T-helper 2 cell (primary cell): Measurements from ENCODE around the gene RAB39B.
A peak's percentile ranks its signal among the peaks of the same experiment; 100 is the strongest.
"Not testable (repeated sequence)": the region's sequence is repeated elsewhere in the genome, so short reads cannot be mapped to it uniquely, and the experiment has no call there.

ENCODE experiments used
- DNase-seq, 5 experiments: peaks; one replicate each; pipeline versions ENCODE4 v3.0.0 to v3.0.0-alpha.2; 2012 to 2022
- total RNA-seq, 2 donors: gene quantifications; one replicate each; lab custom pipeline; 2026; lab: John Stamatoyannopoulos, UW

RAB39B gene, protein sequence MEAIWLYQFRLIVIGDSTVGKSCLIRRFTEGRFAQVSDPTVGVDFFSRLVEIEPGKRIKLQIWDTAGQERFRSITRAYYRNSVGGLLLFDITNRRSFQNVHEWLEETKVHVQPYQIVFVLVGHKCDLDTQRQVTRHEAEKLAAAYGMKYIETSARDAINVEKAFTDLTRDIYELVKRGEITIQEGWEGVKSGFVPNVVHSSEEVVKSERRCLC
- total RNA-seq, result 12.8 to 16.8 reads per million in 2 donors

DNA sequence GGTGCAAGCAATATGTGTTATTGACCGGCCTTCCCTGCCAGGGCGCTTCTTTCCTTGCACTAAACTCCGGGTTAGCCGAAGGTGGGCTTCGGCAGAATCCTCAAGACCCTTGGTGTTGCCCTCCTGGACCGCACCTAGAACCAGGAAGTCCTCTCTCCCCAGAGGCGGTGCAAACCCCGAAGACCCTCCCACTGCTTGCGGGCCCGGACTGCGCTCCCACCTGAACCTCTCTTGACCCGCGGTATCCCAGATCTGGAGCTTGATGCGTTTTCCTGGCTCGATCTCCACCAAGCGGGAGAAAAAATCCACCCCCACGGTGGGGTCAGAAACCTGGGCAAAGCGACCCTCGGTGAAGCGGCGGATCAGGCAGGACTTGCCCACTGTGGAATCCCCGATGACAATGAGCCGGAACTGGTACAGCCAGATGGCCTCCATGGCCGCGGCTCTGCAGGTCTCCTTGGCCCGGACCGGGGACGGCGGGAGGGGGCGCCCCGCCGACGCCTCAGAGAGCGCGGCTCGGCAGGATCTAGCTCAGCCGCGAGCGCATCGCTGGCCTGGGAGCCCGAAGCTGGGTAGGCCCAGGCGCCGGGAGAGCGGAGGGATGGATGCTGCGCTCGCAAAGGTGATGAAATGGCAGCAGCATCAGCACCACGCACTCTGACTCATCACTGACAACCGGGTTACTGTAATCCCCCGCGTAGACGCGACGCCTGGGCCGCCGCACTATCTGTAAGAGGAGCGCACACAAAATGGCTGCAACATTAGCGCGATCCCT lies at the start of gene RAB39B:
Gene RAB39B (minus strand): TSS at position 638 of the 775 bp plus-strand sequence. CDS start 203 bp downstream, at position 435.
- peak; percentile 21 to 88 (median 58) for DNase-seq

DNA sequence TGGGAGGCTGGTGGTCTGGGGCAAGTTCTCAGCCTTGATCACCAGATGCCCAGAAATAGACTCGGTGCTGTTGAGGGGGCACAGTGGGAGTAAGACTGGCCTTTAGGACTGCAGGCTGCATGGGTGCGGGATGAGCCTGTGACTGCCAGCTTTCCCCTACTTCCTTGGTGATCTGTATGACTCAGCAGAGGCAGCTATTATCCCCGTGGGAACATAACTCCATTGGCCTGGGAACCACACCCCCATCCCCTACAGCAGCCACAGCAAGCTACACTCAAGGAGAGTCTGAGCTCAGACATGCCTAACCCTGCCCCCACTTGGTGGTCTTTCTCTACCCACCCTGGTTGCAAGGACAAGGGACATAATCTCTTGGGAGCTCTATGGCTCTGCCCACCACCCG lies 49.5 kb upstream of the RAB39B start:
- DNase-seq, result no peak

DNA sequence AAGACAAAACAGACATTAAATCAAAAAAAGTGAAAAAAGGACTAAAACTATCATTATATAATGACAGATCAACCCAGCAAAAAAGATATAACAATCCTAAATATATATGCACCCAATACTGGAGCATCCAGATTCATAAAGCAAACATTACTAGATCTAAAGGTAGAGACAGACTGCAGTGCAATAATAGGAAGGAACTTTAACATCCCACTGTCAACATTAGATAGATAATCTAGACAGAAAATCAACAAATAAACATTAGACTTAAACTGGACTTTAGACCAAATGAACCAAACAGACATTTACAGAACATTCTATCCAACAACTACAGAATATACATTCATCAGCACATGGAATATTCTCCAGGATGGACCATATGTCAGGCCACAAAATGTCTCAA lies 29.5 kb upstream of the RAB39B start:
- no peak for DNase-seq

DNA sequence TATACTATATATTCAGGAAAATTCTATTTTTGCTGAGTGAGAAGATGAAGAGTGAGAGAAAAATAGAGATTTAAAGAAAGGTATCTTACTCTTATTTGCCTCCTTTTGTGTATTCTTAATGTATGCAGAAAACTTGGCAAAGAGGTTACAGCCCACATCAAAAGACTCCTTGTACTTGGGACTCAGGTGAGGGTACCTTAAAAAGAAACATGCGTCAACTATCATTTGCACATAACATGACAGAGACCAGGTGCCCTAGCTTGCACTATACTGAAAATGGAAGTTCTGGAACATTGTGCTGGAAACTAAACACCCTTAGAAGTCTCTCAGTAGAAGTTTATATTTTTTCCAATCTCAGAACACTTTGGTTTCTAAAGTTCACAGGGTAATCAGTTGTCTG lies 15.6 kb upstream of the RAB39B start:
- DNase-seq, result no peak

DNA sequence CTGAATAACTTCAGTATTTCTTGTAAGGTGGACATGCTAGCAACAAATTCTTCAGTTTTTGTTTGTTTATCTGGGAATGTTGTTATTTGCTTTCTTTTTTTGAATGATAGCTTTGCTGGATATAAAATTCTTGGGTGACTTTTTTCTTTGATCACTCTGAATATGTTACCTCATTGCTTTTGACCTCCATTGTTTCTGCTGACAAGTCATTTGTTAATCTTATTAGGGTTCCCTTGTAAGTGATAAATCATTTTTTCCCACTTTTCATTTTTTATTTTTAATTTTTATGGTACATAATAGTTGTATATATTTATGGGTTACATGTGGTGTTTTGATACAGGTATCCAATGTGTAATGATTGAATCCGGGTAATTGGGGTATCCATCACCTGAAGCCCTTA lies 6.7 kb upstream of the RAB39B start:
- DNase-seq, result no peak

DNA sequence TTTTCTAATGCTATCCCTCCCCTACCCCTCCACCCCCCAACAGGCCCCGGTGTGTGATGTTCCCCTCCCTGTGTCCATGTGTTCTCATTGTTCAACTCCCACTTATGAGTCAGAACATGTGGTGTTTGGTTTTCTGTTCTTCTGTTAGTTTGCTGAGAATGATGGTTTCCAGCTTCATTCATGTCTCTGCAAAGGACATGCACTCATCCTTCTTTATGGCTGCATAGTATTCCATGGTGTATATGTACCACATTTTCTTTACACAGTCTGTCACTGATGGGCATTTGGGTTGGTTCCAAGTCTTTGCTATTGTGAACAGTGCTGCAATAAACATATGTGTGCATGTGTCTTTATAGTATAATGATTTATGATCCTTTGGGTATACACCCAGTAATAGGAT lies 3.7 kb upstream of the RAB39B start:
- DNase-seq, result not testable (repeated sequence)

DNA sequence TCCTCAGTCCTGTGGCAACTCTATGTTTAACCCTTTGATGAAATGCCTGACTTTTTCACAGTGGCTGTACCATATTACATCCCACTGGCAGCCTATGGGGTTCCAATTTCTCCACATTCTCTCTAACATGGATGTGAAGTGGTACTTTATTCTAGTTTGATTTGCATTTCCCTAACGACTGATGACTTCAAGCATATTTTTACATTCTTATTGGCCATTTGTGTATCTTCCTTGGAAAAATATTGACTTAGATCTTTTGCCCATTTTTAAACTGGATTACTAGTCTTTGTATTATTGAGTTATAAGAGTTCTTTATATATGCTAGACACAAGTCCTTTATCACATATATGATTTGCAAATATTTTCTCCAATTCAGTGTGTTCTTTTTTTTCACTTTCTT lies 2.1 kb upstream of the RAB39B start:
- no peak for DNase-seq

DNA sequence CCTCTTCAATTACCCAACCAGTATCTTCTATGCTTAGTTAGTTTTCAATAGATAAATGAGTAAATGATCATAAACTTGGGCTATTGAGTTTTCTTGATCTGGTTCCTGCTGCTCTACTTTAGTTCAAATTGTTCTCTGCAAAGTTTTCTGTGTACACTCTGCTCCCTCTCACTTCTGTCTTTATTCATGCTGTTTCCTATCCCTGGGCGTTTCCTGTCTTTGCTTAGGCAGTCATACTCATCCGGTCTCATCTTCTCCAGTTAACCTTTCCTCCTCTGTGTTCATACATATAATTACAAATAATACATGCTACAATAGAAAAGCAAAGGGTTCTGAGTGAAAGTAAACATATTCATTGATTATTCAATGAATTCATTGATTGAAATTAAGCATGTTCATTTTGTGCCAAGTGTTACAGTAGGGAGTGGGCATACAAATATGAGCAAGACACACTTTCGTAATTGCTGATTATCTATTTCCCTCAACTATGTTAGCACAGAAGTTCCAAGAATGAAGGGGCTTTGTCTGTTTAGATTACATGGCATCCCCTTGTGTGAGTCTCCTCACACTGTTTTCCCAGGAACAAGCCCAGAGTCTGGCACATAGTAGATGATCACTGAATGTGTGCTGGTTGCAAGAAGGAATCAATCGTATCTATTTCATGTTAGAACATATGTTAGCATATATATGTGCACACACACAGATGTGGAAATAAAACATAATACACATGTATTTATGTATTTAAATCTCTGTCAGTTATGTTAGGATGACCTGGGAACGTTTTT lies 1.1 kb downstream of the RAB39B start:
- peak in 1 of 5 experiments; percentile 37 for DNase-seq

DNA sequence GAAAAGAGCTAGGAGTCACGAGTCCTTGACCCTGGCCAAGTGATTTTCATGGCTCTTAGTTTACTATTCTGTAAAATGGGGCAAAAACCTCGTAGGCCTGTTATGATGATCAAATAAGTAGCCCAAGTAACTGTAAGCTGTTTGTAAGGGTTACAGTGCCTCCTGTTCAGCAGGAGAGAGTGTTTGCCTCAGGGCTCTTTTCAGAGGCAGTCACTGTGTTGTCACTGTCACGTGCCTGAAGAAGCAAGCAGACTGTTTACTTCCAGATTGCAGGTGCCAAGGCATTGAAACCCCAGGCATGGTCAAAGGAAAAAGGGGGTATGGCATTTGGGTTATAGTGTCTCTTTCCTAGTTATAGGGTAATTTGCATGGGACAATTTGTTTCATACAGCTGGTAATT lies 4.5 kb downstream of the RAB39B start:
- no peak for DNase-seq

DNA sequence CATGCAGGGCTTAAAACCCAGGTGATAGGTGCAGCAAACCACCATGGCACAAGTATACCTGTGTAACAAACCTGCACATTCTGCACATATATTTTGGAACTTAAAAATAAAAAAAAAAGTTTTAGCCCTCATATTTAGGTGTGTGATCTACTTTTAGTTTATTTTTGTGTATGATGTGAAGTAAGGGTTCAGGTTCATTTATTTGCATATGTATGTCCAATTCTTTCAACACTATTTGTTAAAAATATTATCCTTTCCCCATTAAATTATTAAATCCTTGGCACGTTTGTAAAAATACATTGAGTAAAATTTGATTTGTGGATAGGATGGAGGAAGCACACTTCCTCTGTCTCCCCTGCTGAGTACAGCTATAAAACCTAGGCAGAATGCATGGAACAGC lies 12.9 kb downstream of the RAB39B start:
- no peak for DNase-seq

DNA sequence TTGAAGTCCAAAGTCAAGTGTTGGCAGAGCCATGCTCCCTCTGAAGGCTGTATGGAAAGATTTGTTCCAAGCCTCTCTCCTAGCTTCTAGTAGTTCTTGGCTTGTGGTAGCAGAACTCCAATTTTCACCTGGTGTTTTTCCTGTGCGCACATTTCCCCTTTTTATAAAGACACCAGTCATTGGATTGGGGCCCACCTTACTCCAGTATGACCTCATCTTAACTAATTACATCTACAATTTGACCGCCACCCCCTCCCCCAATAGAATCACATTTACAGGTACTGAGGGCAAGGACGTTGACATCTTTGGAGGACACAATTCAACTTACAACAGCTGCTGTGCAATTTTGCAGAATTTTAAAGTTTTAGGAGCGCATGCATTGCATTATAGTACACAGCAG lies 16.8 kb downstream of the RAB39B start:
- DNase-seq, result no peak

DNA sequence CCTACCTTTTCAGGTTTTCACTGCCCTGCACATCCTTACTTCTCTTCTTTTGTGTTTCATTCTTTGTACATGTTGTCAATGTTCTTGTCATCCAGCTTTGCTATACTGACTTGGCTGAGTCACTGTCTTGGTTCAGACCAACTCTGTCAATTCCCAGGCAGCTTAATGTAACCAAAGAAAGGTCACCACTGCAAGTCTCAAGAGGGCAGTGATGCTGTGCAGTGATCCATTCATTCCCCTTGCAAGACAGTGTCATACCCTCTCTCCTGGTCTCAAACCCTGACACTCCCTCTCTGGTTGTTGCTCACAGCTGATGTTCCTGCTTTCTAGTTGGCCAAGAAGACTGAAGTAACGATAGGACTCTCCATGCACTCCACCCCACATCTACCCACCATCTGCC lies 17.5 kb downstream of the RAB39B start:
- DNase-seq, result no peak

DNA sequence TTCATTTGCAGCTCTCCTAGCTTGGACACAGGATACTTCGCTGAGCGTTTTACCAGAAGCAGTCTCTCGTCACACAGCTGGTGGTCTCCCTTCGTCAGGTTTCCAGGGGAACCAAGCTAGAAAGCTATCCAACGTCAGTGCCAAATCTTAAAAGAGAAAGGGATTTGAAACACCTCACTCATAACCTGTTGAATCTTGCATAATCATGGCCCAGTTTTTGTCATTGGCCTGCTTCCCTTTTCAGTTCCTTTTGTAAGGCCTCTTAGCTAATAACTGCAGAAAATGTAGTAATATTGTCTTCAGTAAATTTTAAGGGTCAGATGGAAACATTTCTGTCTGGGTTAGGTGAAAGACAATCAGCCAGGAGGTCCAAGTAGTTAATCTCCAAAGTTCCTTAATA lies 22.0 kb downstream of the RAB39B start:
- no peak for DNase-seq

DNA sequence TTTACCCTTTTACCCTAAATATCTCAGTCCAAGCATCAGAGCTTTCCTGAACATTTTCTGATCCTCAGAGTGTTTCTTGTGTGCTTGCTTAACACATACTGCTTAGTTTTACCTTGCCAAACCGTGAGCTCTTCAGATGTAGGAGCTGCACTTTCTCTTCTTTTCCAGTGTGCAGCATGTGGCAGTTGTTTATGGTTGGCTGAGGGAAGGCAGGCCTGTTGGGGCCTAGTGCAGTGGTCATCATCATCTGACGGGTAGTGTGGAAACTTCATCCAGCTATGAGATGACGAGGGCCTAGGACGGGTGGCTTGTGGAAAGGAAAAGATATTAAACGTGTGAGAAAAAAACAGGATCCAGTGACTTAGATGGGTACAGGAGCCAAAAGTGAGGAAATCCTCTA lies 26.6 kb downstream of the RAB39B start:
- no peak for DNase-seq

DNA sequence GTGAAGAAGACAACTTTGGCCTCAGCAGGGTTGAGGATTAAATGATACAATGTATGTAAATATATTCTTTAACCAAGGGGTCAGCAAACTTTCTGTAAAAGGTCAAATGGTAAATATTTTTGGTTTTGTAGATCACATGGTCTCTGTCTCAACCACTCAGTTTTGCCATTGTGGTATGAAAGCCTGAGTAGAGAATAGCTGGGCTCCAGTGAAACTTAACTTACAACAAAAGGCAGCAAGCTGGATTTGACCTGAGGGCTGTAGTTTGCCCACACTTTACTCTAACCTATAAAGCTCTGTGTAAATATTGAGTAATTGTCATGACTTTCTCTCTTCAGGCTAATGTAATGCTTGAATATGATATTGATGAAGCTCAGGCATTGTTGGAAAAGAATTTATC lies 28.4 kb downstream of the RAB39B start:
- DNase-seq, result no peak

DNA sequence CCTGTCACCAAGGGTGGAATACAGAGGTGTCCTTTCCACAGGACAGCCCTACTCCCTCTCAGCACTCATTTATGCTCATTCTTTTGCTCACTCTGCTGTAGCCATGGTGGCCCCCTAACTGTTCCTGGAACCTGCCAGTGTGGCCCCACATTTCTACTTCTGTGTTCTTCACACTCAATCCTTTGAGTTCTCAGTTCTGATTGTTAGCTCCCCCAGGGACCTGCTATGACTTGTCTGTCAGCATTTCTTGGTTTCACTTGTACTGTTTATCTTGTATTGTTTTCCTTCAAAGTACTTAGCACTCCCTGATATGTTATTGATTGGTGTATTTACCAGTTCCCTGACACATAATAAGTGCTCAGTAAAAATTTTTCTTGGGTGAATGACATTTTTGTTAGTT lies 33.1 kb downstream of the RAB39B start:
- peak in 1 of 5 experiments; percentile 6 for DNase-seq

DNA sequence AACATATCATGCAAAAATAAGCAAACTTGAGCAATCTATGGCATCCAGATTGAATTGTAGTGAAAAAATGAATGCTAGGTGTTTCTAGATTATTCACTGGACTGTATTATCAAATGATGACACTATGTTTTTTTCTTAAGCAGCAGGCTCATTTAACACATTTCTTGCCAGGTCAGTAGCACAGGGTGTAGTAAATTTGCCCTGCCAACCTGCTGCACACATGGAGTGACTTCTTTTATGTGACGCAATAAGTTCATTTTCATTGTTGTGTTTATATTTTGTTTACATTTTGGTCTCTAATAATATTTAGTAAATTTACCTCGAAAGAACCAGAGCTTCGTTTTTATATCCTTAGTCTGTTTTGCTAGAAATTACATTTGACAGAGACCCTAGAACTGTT lies 38.5 kb downstream of the RAB39B start:
- no peak for DNase-seq

DNA sequence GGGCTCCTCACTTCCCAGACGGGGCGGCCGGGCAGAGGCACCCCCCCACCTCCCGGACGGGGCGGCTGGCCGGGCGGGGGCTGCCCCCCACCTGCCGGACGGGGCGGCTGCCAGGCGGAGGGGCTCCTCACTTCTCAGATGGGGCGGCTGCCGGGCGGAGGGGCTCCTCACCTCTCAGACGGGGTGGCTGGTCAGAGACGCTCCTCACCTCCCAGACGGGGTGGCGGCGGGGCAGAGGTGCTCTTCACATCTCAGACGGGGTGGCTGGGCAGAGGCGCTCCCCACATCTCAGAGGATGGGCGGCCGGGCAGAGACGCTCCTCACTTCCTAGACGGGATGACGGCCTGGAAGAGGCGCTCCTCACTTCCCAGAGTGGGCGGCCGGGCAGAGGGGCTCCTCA lies 40.5 kb downstream of the RAB39B start:
- not testable (repeated sequence) for DNase-seq

DNA sequence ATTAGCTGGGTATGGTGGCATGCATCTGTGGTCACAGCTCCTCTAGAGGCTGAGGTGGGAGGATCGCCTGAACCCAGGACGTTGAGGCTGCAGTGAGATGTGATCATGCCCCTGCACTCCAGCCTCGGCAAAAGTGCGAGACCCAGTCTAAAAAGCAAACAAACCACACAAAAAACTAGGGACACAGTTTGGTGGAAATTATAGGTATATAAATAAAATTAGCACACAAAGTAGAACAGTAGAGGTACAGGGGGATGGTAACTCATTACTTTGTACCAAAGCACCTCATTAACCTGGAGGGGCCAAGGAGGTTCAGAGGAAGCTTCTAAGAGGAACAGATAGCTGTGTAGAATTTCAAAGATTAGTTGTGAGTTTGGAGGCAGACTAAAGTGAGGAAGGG lies 42.9 kb downstream of the RAB39B start:
- DNase-seq, result no peak

DNA sequence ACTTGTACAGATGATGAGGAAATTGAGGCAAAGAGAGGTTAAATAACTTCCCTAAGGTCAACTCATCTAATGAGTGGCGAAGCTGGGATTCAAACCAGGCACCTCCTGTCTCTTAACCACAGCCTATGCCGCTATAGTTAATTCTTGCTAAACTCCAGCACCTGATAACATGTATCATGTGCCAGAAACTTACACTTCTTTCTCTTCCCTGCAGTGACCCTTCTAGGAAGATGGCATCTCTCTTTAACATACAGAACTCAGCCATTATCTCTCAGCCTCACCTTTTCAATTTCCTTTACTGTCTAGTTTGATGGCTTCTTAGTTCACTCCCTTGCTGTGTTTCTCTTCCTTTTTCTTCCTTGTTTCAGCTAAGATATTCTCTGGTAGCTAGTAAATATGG lies 45.5 kb downstream of the RAB39B start:
- DNase-seq, result no peak

DNA sequence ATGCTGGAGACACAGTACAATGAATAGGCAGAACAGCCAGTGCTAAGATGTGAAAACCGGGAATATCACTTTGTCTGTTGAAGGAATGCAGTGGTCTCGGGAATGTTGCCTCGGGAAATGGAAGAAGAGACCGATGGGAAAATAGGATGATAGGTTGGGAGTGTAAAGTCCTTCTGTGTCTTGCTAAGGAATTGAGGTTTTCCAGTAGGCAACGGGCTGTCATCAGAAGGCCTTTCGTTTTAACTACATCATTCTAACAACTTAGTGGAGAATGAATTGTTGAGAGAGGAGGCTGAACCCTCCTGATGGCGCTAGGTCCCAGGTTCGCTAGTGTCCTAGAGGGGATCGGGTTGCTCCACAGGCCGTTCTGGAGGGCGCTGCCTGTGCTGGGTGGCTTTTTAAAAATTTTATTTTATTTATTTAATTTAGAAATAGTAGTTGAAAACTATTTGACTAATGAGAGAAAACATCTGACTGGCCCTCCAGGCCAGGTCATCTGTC lies 47.3 kb downstream of the RAB39B start:
- DNase-seq, result peak in 1 of 5 experiments; percentile 7

DNA sequence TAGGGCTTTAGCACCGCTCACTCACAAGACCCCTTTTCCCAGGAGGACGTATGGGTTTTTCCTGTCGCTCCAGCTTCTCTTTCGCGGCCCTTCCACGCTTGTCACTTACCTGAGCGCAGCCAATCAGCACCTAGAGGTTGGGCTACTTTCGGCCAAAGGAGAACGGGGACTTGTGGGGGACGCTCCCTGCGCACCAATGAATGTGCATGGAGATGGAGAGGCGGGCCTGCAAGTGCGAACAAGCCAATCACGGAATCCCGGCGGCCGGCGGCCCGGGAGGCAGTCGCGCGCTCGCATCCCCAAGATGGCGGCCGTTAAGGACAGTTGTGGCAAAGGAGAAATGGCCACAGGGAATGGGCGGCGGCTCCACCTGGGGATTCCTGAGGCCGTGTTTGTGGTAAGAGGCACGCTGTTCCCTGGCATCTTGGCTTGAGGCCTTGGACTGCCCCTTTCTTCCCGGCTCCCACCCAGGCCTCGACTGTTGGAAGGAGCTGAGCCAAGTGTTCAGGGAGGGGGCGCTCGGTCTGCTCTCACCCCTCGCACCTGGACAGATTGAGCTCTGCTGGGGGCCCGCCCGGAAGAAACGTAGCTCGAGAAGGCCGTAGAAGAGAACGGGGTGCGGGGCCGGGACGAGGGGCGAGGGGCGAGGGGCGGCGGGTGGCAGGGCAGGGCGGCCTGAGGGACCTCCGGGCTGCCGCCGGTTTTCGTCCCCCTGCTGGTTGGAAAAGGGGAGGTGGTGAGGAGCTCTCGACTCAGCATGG lies 47.9 kb downstream of the RAB39B start, which contains the start of gene VBP1:
Gene VBP1 (plus strand): TSS at position 282 of the 761 bp plus-strand sequence. CDS start 23 bp downstream, at position 305.
- DNase-seq, result peak; percentile 66 to 97 (median 80)
